Measurements from ENCODE around the gene UGCG.

DNA sequence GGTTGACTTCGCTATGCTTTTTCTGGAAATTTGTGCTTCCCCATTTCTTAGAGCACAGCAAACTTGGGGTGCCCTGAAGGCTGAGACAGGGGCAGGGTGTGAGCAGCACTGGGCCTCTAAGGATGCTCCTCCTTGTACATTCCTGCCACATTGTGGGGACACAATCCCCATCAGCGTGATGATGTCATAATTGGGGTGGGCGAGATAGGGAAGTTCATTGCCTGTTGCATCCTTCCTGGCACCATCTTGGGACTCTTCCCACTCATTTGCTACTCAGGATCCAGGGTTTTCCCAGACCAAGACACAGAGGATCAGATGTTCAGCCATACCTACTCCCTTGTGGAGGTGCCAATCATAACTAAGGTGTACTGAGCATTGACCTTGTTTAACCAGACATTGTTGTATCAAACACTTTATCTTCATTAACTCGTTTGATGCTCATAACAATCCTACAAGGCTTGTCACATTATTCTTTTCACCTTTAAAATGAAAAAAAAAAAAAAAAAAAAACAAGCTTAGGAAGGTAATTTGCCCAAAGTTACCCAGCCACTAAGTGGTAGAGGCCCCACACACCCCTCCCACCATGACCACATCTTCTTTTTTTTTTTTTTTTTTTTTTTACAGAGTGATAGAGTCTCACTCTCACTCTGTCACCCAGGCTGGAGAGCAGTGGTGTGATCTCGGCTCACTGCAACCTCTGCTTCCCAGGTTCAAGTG, 87.6 kb downstream of the UGCG start:
- TF ChIP-seq, protein P1, sequence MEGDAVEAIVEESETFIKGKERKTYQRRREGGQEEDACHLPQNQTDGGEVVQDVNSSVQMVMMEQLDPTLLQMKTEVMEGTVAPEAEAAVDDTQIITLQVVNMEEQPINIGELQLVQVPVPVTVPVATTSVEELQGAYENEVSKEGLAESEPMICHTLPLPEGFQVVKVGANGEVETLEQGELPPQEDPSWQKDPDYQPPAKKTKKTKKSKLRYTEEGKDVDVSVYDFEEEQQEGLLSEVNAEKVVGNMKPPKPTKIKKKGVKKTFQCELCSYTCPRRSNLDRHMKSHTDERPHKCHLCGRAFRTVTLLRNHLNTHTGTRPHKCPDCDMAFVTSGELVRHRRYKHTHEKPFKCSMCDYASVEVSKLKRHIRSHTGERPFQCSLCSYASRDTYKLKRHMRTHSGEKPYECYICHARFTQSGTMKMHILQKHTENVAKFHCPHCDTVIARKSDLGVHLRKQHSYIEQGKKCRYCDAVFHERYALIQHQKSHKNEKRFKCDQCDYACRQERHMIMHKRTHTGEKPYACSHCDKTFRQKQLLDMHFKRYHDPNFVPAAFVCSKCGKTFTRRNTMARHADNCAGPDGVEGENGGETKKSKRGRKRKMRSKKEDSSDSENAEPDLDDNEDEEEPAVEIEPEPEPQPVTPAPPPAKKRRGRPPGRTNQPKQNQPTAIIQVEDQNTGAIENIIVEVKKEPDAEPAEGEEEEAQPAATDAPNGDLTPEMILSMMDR (IDR thresholded peaks at IDR 0.05; ENCODE audit: insufficient read depth, low read length, poor library complexity, severe bottlenecking) = no peak
- no peak for TF ChIP-seq EZH2phosphoT487 (conservative IDR thresholded peaks at IDR 0.05; ENCODE audit: low read length)

Data from SU-DHL-6 (cell line).